ENCODE results near the gene KAZN.

Gene KAZN

GRCh38 chr1:14614341-14614740 lies 15.9 kb downstream of the KAZN start:
- DNase-seq (ENCODE audit: low read depth): no peak

- no peak for DNase-seq (ENCODE audit: low read depth)
Measured at GRCh38 chr1:14615549-14616218, 17.2 kb downstream of the KAZN start.

GRCh38 chr1:14616632-14617396 lies 18.3 kb downstream of the KAZN start:
- no peak for DNase-seq (ENCODE audit: low read depth)

- no peak for DNase-seq (ENCODE audit: low read depth)
Measured at GRCh38 chr1:14617791-14618190, 19.3 kb downstream of the KAZN start.

DNA sequence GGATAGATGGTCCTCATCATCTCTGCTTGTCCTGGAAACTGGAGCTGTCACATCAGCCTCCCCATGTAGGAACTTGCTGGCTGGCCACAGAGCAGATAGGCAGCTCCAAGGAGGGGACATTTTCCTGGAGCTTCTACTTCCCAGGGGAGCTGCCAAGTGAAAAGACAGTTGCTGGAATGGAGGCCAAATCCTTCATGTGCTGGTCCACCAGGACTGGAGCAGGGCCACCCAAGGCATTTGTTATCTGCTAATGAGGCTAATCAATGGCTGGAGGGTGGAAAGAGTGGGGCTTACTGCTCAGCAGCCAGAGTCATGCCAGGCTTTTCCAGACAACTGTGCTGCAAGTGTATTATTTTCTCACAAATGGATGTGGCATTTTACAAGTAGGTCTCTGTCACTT lies 22.5 kb downstream of the KAZN start:
- no peak for DNase-seq (ENCODE audit: low read depth)

DNA sequence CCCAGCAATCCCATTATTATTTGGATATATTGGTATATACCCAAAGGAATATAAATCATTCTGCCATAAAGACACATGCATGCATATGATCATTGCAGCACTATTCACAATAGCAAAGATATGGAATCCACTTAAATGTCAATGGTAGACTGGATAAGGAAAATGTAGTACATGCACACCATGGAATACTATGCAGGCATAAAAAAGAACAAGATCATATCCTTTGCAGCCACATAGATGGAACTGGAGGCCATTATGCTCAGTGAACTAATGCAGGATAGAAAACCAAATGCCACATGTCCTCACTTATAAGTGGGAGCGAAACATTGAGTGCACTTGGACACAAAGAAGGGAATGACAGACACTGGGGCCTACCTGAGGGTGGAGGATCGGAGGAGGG lies 24.6 kb downstream of the KAZN start:
- no peak for DNase-seq (ENCODE audit: low read depth)

GRCh38 chr1:14624941-14625340 lies 26.5 kb downstream of the KAZN start:
- DNase-seq (ENCODE audit: low read depth): no peak

DNA sequence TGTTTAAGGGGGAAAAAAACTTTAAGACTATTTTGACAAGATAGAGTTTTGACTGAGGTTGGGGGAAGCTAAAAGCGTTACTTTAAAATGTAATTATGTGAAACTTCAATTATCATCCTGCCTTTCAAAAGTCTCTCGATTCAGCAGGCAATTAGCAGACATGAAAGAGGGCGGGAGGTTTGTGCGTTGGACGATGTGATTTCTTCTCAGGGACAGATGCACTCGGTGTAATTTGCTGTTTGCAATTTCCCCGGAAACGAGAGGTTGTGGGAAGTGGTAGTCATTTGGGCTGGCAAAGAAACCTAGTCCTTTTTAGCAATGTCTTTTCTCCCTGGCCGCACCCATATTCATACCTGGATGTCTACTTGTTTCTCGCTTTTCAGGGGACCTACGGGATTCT lies 27.1 kb downstream of the KAZN start:
- no peak for DNase-seq (ENCODE audit: low read depth)

- DNase-seq (ENCODE audit: low read depth): no peak
Measured at GRCh38 chr1:14625996-14626395, 27.5 kb downstream of the KAZN start.

DNA sequence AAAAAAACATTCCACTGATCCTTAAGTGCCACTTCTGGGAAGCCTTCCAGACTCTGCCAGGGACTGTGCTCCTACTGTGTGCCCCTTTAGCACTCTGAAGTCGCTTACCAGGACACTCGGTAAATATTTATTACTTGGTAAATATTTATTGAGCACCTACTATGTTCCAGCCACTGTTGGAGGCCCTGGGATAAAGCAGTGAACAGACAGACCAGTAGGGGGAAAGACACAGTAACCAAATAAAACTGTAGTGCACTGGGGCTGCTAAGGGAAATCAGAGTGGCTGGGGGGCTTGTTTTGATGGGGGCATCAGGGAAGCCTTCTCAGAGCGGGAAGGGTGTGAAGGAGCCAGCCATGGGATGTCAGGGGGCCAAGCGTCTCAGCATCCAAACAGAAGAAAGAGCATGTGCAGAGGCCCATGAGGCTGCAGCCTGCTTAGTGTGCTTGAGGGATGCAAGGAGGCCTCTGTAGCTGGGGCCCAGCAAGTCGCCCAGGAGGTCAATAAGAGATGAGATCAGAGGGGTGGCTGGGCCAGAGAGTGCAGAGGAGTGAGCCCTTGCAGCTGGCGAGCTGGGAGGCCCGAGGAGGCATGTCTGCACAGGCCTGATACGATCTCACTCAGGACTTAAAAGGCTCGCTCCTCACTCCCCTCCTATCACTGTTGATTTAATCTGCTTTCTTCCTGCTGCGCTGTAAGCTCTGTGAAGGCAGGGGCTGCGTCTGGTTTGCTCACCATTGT lies 28.6 kb downstream of the KAZN start:
- peak; percentile 8 for DNase-seq (ENCODE audit: low read depth)

DNA sequence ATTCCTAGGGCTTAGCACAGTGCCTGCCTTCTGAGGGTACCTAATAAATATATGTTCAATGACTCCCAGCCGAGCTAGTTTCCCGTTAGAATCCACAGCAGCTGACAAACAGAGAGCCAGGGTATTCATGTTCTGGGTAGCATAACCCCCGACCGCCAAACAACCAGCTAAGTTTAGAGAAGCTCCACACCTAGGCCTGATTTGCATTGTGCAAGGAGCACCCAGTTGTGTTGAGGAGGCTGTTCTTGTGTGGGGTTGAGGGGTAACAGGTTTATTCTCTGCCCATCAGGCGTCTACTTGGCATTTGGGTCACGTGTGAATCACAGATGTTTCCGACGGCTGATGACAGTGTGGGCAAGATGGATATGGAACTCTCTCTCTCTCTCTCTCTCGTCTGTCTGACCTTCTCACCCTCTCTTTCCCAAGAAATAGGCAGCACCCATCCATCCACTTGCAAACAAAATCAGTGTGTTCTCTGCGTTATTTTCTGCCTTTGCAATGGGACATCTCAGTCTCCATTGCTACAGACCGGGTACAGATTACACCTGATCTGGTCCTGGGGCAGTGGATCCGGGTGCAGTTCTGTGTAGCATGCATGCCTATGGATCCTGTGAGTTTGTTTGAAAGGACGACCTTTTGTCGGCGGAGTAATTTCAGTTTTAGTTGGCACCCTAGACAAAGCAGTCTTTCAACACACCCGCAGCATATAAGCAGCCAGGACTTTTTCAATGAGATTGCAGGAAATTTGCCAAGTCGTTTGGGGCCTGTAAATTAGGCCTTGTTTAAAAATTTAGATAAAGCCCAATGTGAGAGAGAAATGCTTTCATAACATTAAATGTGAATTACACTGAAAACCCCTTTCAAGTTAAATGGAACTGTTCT lies 29.4 kb downstream of the KAZN start:
- DNase-seq (ENCODE audit: low read depth): no peak

DNA sequence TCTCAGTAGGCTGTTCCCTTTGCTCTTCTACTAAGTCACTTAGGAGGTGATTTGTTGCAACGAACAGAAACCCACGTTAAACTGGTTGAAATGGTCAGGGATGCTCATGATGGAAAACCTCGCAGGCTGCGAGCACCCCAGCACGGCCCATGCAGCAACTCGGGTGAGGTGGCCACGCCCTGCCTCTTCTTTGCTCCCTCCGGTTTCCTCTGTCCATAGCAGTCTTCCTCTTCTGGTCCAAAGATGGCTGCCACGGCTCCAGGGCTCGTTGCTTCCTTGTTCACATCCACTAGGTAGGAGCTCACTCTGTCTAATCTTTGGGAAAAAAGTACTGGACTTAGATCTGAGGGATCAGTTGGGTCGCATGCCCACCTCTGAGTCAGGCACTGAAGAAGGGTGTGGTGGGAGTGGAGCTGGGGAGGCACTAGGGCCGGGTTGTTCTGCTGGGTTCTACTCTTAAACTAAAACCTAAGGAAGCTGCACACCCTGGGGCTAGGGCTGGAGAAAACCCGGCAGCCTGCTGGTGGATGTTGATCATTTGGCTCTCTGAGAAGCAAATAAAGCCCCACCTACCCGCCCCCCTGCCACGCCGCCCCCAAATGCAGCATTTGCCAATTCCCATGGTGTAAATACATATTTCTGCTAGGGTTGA lies 31.0 kb downstream of the KAZN start:
- no peak for DNase-seq (ENCODE audit: low read depth)

DNA sequence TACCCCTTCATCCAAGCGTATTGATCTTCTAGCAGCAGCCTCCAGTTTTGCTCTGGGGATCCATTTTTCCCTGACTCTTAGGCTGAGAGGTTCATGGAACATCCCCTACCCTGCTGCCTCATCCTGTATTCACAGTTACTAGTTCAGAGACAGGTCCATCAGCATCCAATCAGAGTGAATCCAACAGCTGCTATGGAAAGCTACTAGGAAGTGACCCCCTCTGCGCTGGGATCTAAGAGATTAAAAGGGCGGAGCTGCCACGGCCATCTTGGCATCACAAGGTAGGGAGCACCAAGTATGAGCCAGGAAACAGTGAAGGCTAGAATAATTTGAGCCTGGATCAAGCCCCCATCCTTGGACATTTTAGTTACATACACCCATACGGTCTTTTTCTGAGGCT lies 32.5 kb downstream of the KAZN start:
- no peak for DNase-seq (ENCODE audit: low read depth)

GRCh38 chr1:14631421-14631820 lies 32.9 kb downstream of the KAZN start:
- no peak for DNase-seq (ENCODE audit: low read depth)

GRCh38 chr1:14634486-14634885 lies 36.0 kb downstream of the KAZN start:
- no peak for DNase-seq (ENCODE audit: low read depth)

- DNase-seq (ENCODE audit: low read depth): no peak
Measured at GRCh38 chr1:14635421-14635820, 36.9 kb downstream of the KAZN start.

DNA sequence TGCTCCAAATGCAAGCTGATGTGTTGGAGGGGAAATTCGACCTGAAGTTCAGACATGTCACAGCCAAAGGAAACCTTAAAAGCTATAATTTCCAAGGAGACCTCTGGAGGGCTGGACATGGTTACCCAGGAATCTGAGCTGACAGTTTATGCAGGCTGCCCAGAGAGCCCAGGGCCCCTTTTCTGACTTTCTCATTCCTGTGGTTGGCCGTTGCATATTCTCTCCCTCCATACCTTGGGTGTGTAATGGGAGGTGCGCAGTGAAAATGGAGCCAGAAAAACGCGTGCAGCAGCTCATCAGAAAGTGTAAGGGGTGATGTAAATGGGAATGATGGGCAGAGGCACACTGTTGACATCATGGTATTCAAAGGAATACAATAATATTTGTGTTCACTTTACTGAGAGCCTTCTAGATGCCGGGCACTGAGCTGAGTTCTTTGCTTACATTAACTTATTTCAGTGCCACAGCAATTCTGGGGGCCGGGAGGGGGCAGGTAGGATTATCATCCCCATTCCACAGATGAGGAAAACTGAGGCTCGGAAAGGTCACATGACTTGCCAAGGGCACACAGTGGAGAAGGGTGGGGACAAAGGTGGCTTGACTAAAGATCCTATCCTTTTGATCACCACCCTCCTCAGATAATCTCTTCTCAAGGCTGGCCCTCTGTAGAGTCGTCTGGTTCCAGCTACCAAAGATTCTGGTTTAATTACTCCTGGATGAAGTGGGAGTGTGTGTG lies 38.6 kb downstream of the KAZN start:
- no peak for DNase-seq (ENCODE audit: low read depth)

- no peak for DNase-seq (ENCODE audit: low read depth)
Measured at GRCh38 chr1:14639291-14640050, 41.0 kb downstream of the KAZN start.

GRCh38 chr1:14642712-14643111 lies 44.2 kb downstream of the KAZN start:
- DNase-seq (ENCODE audit: low read depth): no peak

DNA sequence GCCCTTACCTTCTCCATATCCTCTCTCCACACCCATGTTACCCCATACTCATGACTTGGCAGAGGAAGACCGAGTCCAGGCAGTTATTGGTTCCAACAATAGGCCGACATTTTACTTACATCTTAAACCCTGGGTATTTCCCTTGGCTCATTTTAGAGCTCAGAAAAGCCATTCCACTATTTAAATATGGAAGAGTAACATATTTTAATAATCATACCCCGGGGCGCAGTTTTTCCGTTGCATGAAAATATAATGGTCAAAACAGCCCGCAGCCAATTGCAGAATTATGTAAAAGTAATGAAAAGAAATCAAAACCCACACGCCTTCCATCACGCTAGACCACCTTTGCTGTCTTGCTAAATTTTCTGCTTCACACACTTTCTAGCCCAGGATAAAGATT lies 48.5 kb downstream of the KAZN start:
- DNase-seq (ENCODE audit: low read depth): no peak

All from CMK (cell line).